GM12875 (cell line): Measurements from ENCODE around the gene UBXN7.
"Not testable (repeated sequence)": the region's sequence is repeated elsewhere in the genome, so short reads cannot be mapped to it uniquely, and the experiment has no call there.

Source experiments
- H3K4me3 ChIP-seq: one replicate; pipeline ENCODE4 v1.5.1; 2011; ENCODE audit warnings: low read depth, low read length, control low read depth
- CTCF ChIP-seq: IDR thresholded peaks from 2 replicates; pipeline ENCODE4 v1.5.1; 2011; ENCODE audit warnings: low read depth, mild to moderate bottlenecking, control low read depth, inconsistent platforms, low read length, moderate library complexity, borderline replicate concordance; ENCODE audit not compliant: insufficient read depth

The UBXN7 gene

GRCh38 chr3:196458063-196458462 lies 25.8 kb upstream of the UBXN7 start:
- no peak overlapping the region for H3K4me3 ChIP-seq
- no peak for TF ChIP-seq CTCF

- H3K4me3 ChIP-seq: not testable (repeated sequence)
Measured at GRCh38 chr3:196457470-196457869, 25.2 kb upstream of the UBXN7 start.

- H3K4me3 ChIP-seq: no peak overlapping the region
- TF ChIP-seq CTCF: no peak
Measured at GRCh38 chr3:196454935-196455334, 22.7 kb upstream of the UBXN7 start.

- not testable (repeated sequence) for H3K4me3 ChIP-seq
Measured at GRCh38 chr3:196445391-196445790, 13.2 kb upstream of the UBXN7 start.

- TF ChIP-seq CTCF: no peak
Measured at GRCh38 chr3:196444500-196444894, 12.3 kb upstream of the UBXN7 start.

GRCh38 chr3:196440696-196441095 lies 8.5 kb upstream of the UBXN7 start:
- no peak overlapping the region for H3K4me3 ChIP-seq
- no peak for TF ChIP-seq CTCF

More at GRCh38 chr3:196444500-196444894, 12.3 kb upstream of the UBXN7 start:
- H3K4me3 ChIP-seq: no peak overlapping the region

- no peak overlapping the region for H3K4me3 ChIP-seq
- TF ChIP-seq CTCF: no peak
Measured at GRCh38 chr3:196440041-196440537, 7.9 kb upstream of the UBXN7 start.

GRCh38 chr3:196431181-196432136 lies 768 bp downstream of the UBXN7 start:
- TF ChIP-seq CTCF: no peak
- H3K4me3 ChIP-seq: peak overlapping the region; percentile 95
